ENCODE results near the gene PDHA2.
"Not testable (repeated sequence)": the region's sequence is repeated elsewhere in the genome, so short reads cannot be mapped to it uniquely, and the experiment has no call there.

PDHA2 gene

GRCh38 chr4:95850161-95850560 is 10.3 kb downstream of the PDHA2 start:
- H3K27me3 ChIP-seq (ENCODE audit: insufficient read depth, low read length) = no peaks in the 10 kb centered on the region

GRCh38 chr4:95857761-95858160 is 17.9 kb downstream of the PDHA2 start:
- Histone ChIP-seq H3K4me1 (ENCODE audit: control insufficient read depth, insufficient read depth, low read length, unreplicated experiment) (no peaks in the 10 kb centered on the region), H3K4me3 (ENCODE audit: low read depth, low read length) (no peak overlapping the region), H2AFZ (ENCODE audit: low read length, unreplicated experiment) (no peak overlapping the region), H3K27me3 (ENCODE audit: insufficient read depth, low read length) (no peaks in the 10 kb centered on the region), H3K79me2 (ENCODE audit: control insufficient read depth, insufficient read depth, low read length, unreplicated experiment) (no peaks in the 10 kb centered on the region), H3K27ac (ENCODE audit: low read depth, low read length) (no peak overlapping the region), H3K36me3 (ENCODE audit: insufficient read depth, low read length) (no peaks in the 10 kb centered on the region)

More at GRCh38 chr4:95850161-95850560, 10.3 kb downstream of the PDHA2 start:
- no peak overlapping the region for H2AFZ ChIP-seq (ENCODE audit: low read length, unreplicated experiment)
- no peaks in the 10 kb centered on the region for H3K79me2 ChIP-seq (ENCODE audit: control insufficient read depth, insufficient read depth, low read length, unreplicated experiment)
- H3K4me3 ChIP-seq (ENCODE audit: low read depth, low read length) = no peak overlapping the region
- no peaks in the 10 kb centered on the region for H3K4me1 ChIP-seq (ENCODE audit: control insufficient read depth, insufficient read depth, low read length, unreplicated experiment)
- no peak overlapping the region for H3K27ac ChIP-seq (ENCODE audit: low read depth, low read length)
- H3K36me3 ChIP-seq (ENCODE audit: insufficient read depth, low read length) = no peaks in the 10 kb centered on the region

GRCh38 chr4:95867919-95868318 is 28.0 kb downstream of the PDHA2 start:
- Histone ChIP-seq H3K27me3 (ENCODE audit: insufficient read depth, low read length) (no peaks in the 10 kb centered on the region), H3K36me3 (ENCODE audit: insufficient read depth, low read length) (no peaks in the 10 kb centered on the region), H3K4me1 (ENCODE audit: control insufficient read depth, insufficient read depth, low read length, unreplicated experiment) (no peaks in the 10 kb centered on the region), H2AFZ (ENCODE audit: low read length, unreplicated experiment) (no peak overlapping the region), H3K27ac (ENCODE audit: low read depth, low read length) (no peak overlapping the region), H3K4me3 (ENCODE audit: low read depth, low read length) (no peak overlapping the region), H3K79me2 (ENCODE audit: control insufficient read depth, insufficient read depth, low read length, unreplicated experiment) (no peaks in the 10 kb centered on the region)

GRCh38 chr4:95869414-95869813 is 29.5 kb downstream of the PDHA2 start:
- H3K79me2 ChIP-seq (ENCODE audit: control insufficient read depth, insufficient read depth, low read length, unreplicated experiment); H3K27ac ChIP-seq (ENCODE audit: low read depth, low read length); H3K4me1 ChIP-seq (ENCODE audit: control insufficient read depth, insufficient read depth, low read length, unreplicated experiment); H3K4me3 ChIP-seq (ENCODE audit: low read depth, low read length); H3K36me3 ChIP-seq (ENCODE audit: insufficient read depth, low read length); H2AFZ ChIP-seq (ENCODE audit: low read length, unreplicated experiment); H3K27me3 ChIP-seq (ENCODE audit: insufficient read depth, low read length): not testable (repeated sequence)

- Histone ChIP-seq H3K4me3 (ENCODE audit: low read depth, low read length) (no peak overlapping the region), H2AFZ (ENCODE audit: low read length, unreplicated experiment) (no peak overlapping the region), H3K4me1 (ENCODE audit: control insufficient read depth, insufficient read depth, low read length, unreplicated experiment) (no peaks in the 10 kb centered on the region), H3K79me2 (ENCODE audit: control insufficient read depth, insufficient read depth, low read length, unreplicated experiment) (no peaks in the 10 kb centered on the region), H3K27ac (ENCODE audit: low read depth, low read length) (no peak overlapping the region), H3K27me3 (ENCODE audit: insufficient read depth, low read length) (no peaks in the 10 kb centered on the region), H3K36me3 (ENCODE audit: insufficient read depth, low read length) (no peaks in the 10 kb centered on the region)
Measured at GRCh38 chr4:95869961-95870500, 30.1 kb downstream of the PDHA2 start.

GRCh38 chr4:95877636-95878035 is 37.7 kb downstream of the PDHA2 start:
- Histone ChIP-seq H3K4me1 (ENCODE audit: control insufficient read depth, insufficient read depth, low read length, unreplicated experiment) (no peaks in the 10 kb centered on the region), H2AFZ (ENCODE audit: low read length, unreplicated experiment) (no peak overlapping the region), H3K27me3 (ENCODE audit: insufficient read depth, low read length) (no peaks in the 10 kb centered on the region), H3K79me2 (ENCODE audit: control insufficient read depth, insufficient read depth, low read length, unreplicated experiment) (no peaks in the 10 kb centered on the region), H3K27ac (ENCODE audit: low read depth, low read length) (no peak overlapping the region), H3K36me3 (ENCODE audit: insufficient read depth, low read length) (no peaks in the 10 kb centered on the region), H3K4me3 (ENCODE audit: low read depth, low read length) (no peak overlapping the region)

GRCh38 chr4:95887551-95887950 is 47.7 kb downstream of the PDHA2 start:
- Histone ChIP-seq H2AFZ (ENCODE audit: low read length, unreplicated experiment) (no peak overlapping the region), H3K36me3 (ENCODE audit: insufficient read depth, low read length) (no peaks in the 10 kb centered on the region), H3K79me2 (ENCODE audit: control insufficient read depth, insufficient read depth, low read length, unreplicated experiment) (no peaks in the 10 kb centered on the region), H3K27ac (ENCODE audit: low read depth, low read length) (no peak overlapping the region), H3K4me1 (ENCODE audit: control insufficient read depth, insufficient read depth, low read length, unreplicated experiment) (no peaks in the 10 kb centered on the region), H3K27me3 (ENCODE audit: insufficient read depth, low read length) (no peaks in the 10 kb centered on the region), H3K4me3 (ENCODE audit: low read depth, low read length) (no peak overlapping the region)

GRCh38 chr4:95889662-95890061 is 49.8 kb downstream of the PDHA2 start:
- Histone ChIP-seq H3K79me2 (ENCODE audit: control insufficient read depth, insufficient read depth, low read length, unreplicated experiment) (no peaks in the 10 kb centered on the region), H2AFZ (ENCODE audit: low read length, unreplicated experiment) (no peak overlapping the region), H3K27ac (ENCODE audit: low read depth, low read length) (no peak overlapping the region), H3K27me3 (ENCODE audit: insufficient read depth, low read length) (no peaks in the 10 kb centered on the region), H3K36me3 (ENCODE audit: insufficient read depth, low read length) (no peaks in the 10 kb centered on the region), H3K4me1 (ENCODE audit: control insufficient read depth, insufficient read depth, low read length, unreplicated experiment) (no peaks in the 10 kb centered on the region), H3K4me3 (ENCODE audit: low read depth, low read length) (no peak overlapping the region)

All from ACC112 (cell line).